ENCODE results near the gene ENTR1.

ENTR1 gene

GRCh38 chr9:136397643-136398042, 12.8 kb downstream of the ENTR1 start:
- no peak for DNase-seq (ENCODE audit: low spot score)

- DNase-seq (ENCODE audit: low spot score), result no peak
Observed at GRCh38 chr9:136396219-136396515, 14.2 kb downstream of the ENTR1 start.

- no peak for DNase-seq (ENCODE audit: low spot score)
Observed at GRCh38 chr9:136395345-136396218, 14.8 kb downstream of the ENTR1 start.

GRCh38 chr9:136395020-136395340, 15.4 kb downstream of the ENTR1 start:
- no peak for DNase-seq (ENCODE audit: low spot score)

- no peak for DNase-seq (ENCODE audit: low spot score)
Observed at GRCh38 chr9:136394312-136395019, 15.9 kb downstream of the ENTR1 start.

GRCh38 chr9:136393531-136393930, 16.9 kb downstream of the ENTR1 start:
- no peak for DNase-seq (ENCODE audit: low spot score)

GRCh38 chr9:136392538-136393449, 17.6 kb downstream of the ENTR1 start:
- DNase-seq (ENCODE audit: low spot score), result no peak

- no peak for DNase-seq (ENCODE audit: low spot score)
Observed at GRCh38 chr9:136391737-136392537, 18.5 kb downstream of the ENTR1 start.

- DNase-seq (ENCODE audit: low spot score), result no peak
Observed at GRCh38 chr9:136389396-136389795, 21.0 kb downstream of the ENTR1 start.

- DNase-seq (ENCODE audit: low spot score), result no peak
Observed at GRCh38 chr9:136387217-136387616, 23.2 kb downstream of the ENTR1 start.

- no peak for DNase-seq (ENCODE audit: low spot score)
Observed at GRCh38 chr9:136386018-136386417, 24.4 kb downstream of the ENTR1 start.

GRCh38 chr9:136385015-136385414, 25.4 kb downstream of the ENTR1 start:
- no peak for DNase-seq (ENCODE audit: low spot score)

- DNase-seq (ENCODE audit: low spot score), result no peak
Observed at GRCh38 chr9:136383436-136383835, 27.0 kb downstream of the ENTR1 start.

GRCh38 chr9:136381966-136382513, 28.4 kb downstream of the ENTR1 start:
- DNase-seq (ENCODE audit: low spot score), result no peak

GRCh38 chr9:136381311-136381710, 29.1 kb downstream of the ENTR1 start:
- DNase-seq (ENCODE audit: low spot score), result no peak

- DNase-seq (ENCODE audit: low spot score), result no peak
Observed at GRCh38 chr9:136380381-136380780, 30.0 kb downstream of the ENTR1 start.

GRCh38 chr9:136379891-136380290, 30.5 kb downstream of the ENTR1 start:
- no peak for DNase-seq (ENCODE audit: low spot score)

- no peak for DNase-seq (ENCODE audit: low spot score)
Observed at GRCh38 chr9:136379401-136379800, 31.0 kb downstream of the ENTR1 start.

- DNase-seq (ENCODE audit: low spot score), result no peak
Observed at GRCh38 chr9:136379003-136379287, 31.5 kb downstream of the ENTR1 start.

- no peak for DNase-seq (ENCODE audit: low spot score)
Observed at GRCh38 chr9:136378170-136379002, 32.0 kb downstream of the ENTR1 start.
